Measurements from ENCODE around the gene ABCC3.

GRCh38 chr17:50634224-50634914 lies at the start of gene ABCC3:
- TF ChIP-seq MLX (CRISPR knock-in tag; conservative IDR thresholded peaks at IDR 0.05) (no peak), ZBTB11 (CRISPR knock-in tag; IDR thresholded peaks at IDR 0.05) (no peak), SMAD4 (CRISPR knock-in tag; conservative IDR thresholded peaks at IDR 0.05) (no peak), POLR2A (conservative IDR thresholded peaks at IDR 0.05) (no peak), NFE2 (IDR thresholded peaks at IDR 0.05; ENCODE audit: low read depth) (no peak), CEBPB (tag; IDR thresholded peaks at IDR 0.05) (no peak), FOS (IDR thresholded peaks at IDR 0.05; ENCODE audit: extremely low read depth, insufficient read length) (no peak), POLR2AphosphoS5 (IDR thresholded peaks at IDR 0.05; ENCODE audit: control insufficient read depth, insufficient read depth, low read depth, low read length) (no peak), CTCF (IDR thresholded peaks at IDR 0.05 in 2 of 3, conservative IDR thresholded peaks at IDR 0.05 in 1 of 3; ENCODE audit: insufficient read depth in 2 of 3, low read depth in 1 of 3, low read length in 3 of 3) (no peak), ZFX (CRISPR knock-in tag; IDR thresholded peaks at IDR 0.05) (no peak)
